HG03432 (cell line): Measurements from ENCODE around the gene PKN2.
A peak's percentile ranks its signal among the peaks of the same experiment; 100 is the strongest.
"Not testable (repeated sequence)": the region's sequence is repeated elsewhere in the genome, so short reads cannot be mapped to it uniquely, and the experiment has no call there.

Experiments used
- ATAC-seq: cut with Tn5 transposase; IDR thresholded peaks from one replicate; pipeline ENCODE4 v1.9.1; 2021; ENCODE audit warnings: mild to moderate bottlenecking, moderate library complexity; ENCODE audit not compliant: unreplicated experiment

PKN2 gene

DNA sequence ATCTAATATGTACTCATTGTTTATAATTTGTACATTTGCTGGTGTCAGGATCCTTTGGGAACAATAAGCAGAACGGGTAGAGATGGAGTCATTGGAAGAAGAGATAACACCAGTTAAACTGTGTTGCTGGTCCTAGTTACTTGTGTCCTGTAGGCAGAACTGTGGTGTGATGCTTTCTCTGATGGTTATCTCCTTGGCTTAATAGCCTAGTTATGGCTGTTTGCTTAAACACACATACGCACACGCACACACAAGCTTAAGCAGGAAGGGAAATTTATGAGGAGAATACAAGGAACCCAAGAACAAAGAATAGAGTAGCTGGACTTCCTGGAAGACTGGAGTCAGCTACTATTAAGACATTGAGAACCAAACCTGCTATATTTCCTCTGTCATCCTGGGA, 5.7 kb upstream of the PKN2 start:
- no peak for ATAC-seq

DNA sequence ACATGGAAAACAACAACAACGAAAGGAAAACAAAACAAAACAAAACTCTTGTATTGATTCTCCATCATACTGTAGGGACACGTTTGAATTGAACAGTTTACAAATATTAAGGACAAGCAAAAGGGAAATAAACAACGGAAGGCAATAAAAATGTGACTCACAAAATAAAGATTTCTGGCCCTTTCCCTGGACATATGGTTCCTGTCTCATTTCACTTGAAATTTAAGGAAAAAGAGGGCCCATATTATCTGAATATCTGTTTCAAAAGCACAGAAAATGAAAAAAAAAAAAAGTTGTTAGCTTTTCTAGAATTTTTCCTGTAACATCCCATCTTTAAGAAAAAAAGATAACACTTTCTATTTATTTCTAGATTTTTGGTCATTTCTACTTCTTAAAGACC, 3.6 kb upstream of the PKN2 start:
- no peak for ATAC-seq

DNA sequence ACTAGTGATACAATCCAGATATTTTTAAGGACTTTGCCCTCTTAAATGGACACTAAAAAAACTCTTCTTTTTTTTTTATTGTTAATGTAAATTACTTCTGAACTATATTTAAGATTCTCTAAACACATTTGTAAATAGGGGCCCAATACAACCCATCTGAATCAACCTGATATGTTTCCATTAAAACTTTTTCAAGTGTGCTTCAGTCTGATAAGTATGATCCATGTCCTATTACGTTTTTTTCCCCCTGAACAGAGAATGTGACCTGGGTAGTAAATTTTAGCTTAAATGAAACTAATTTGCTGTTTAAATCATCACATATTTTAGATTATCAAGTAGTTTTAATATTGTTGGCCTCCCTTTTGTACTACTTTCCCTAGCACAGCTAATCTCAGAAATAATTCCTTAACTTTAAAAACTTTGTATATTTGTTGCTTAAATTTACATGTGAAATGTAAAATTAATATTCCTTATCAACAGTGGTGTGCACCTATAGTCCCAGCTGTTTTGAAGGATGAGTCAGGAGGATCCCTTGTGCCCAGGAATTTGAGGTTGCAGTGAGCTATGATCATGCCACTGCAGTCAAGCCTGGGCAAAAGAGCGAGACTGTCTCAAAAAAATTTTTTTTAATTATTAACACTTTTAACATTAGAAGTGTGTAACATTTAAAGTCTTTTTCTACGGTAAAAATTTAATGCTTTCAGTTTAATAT, 3.0 kb upstream of the PKN2 start:
- ATAC-seq: no peak

DNA sequence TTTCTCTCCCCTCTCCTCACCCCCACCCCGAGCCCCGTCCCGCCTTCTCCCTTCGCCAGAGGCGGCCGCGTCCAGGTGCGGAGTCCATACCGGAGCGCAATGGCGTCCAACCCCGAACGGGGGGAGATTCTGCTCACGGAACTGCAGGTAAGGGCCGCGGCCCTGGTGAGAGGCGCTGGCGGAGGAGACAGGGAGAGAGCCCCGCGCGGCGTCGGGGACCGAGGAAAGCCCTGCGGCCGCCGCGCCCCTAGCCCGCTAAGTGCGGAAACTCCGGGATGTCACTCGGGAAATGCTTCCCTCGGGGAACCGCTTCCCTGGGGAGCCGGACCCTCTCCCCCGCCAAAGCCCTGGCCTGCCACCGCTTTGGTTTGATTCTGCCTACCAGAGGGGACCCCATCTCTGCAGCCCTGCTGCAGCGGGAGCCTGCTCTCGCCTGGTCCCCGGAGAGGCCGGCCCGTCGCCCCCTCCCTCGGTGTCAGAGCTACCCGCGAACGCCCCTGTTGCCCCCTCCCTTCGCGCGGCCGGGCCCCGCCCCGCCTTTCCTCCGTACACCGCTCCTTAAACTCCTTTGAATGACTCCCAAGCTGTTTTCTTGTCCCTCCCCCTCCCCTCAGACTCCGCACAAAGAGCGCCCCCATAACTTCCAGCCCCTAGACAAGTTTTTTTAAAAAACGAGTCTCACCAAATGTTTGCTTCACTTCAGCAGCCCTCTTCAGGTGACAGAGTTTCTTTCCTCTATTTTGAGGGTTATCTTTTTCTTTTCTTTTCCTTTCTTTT, 597 bp downstream of the PKN2 start:
- ATAC-seq: peak; percentile 58

DNA sequence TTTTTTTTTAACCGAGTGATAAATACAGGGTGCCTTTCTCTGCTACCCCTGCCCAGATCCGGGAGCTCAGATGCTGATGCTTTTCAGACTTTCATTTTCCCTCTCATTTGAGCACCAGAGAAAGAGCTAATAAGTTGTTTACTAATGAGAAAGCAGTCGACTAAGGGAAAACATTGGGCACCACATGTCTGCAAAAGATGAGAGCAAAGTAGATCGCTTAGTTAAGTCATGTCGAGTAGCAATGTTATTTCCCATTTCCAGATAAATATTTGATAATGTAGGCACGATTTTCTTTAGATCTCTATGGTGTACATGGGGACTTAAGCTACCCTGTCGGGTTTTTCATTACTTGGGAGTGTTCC, 1.2 kb downstream of the PKN2 start:
- ATAC-seq: no peak

DNA sequence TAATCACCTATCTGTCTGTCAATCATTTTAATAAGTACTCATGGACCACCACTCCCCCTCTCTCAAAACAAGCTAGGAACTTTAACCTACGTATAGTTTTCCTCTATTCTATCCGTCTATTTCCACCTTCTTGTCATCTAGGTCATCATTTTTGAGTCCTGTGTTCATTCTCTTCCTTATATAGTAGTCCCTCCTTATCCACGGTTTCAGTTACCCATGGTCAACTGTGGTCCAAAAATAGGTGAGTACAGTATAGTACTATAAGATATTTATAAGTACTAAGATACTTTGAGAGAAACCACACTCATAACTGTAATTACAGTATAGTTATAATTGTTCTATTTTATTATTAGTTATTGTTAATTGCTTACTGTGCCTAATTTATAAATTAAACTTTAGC, 7.5 kb downstream of the PKN2 start:
- ATAC-seq: no peak

DNA sequence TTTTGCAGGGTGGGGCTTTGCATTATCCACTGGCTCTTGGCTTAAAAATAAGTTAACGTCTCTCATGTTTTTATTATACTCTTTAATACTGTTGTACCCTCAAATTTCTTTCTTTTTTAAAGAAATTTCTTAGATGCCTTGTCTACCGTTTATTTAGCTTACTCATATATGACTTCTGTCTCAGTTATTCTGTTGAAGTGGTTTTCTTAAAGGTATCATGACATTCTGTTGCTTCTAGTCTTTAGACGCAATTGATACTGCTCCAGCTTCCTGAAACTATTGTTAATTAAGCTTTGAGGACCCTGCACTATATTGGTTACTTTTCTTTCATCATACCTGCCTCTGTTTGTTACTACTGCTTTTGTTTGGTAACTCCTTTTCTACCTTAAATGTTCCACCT, 11.7 kb downstream of the PKN2 start:
- no peak for ATAC-seq

DNA sequence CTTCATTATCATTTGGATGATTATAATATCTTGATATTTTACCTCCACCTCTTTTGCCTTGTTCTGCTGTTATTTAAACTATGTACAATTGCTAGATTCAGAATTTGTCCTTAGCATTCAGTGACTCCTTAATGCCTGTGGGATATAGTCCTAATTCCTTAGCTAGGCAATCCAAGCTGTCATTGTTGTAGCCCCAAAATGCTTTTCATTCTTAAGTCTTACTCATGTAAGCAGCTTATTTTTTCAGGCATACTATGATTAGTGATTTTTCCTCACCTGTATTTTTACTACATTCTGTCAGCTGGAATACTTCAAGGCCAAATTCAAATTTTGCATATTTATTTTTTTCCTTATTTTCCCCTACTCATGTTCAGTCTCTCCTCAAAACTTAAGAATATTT, 13.4 kb downstream of the PKN2 start:
- ATAC-seq: no peak

DNA sequence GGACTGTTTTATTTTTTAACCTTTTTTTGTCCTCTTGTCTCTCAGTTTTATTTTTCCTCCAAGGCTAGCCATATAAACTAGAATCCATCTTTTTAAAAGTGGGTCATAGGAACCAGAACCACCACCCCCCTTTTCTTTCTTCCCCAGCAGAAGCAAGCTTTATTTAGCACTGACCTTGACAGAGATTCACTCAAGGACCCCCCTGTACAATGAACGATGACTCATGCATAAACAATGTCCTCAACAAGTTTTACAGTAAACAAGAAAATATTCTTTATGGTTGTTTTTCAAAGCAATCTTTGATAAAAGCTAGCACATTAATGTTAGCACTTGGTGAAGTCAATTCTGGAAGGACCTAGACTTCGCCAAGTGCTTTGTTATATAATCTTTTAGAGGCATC, 14.1 kb downstream of the PKN2 start:
- no peak for ATAC-seq

DNA sequence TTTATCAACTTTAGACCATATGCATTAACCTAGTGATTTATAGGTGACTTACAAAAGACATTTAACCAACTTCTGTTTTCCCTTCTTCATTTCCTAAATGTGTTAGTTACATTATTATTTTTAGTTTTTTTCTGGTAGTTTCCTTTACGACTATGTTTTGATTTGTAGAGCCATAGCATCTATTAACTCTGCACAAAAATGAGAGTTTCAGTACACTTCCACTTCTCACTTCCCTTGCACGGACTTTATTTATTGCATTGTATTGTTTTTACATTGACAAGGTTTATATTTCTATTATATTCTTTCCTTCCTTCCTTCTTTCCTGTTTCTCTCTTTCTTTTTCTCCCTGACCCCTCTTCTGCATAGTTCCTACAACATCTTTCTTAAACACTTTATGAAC, 14.7 kb downstream of the PKN2 start:
- no peak for ATAC-seq

DNA sequence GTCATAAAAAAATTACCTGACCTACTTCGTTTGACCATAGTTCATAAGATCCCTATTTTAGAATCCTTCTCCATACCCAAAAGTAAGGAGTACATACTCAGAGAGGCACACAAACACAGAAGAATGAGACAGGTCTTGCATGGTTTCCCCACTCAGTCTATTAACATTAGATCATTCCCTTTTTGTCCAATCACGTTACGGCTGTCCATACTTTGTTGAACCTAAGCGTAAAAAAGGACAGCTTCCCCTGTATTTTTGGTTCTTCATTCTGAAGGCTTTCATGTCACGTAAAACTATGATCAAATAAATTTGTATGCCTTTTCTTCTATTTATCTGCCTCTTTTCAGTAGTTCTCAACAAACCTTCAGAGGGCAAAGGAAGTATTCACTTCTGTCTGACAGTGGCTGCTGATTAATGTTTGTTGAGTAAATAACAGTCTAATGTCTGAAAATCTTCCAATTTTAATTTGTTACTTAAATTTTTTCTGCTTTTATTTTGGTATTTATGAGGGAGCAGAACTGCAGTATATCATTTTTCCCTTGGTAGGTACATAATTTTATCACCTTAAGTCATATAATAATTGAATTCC, 16.4 kb downstream of the PKN2 start:
- no peak for ATAC-seq

DNA sequence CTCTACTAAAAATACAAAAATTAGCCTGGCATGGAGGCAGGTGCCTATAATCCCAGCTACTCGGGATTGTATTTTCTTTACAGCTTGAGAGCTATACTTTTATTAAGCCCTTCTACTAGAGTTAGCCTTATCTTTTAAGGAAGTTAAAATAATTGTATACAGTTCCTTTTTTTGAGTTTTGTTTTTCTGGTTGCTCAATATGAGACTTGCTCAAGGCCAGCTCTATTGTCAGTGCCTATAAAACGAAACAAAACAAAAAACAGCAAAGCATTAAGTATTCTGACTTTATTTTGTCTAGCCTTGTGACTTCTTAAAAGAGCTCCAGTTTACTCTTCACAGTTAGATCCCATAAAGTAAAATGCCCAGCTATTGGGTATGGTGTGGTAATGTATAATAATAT, 17.2 kb downstream of the PKN2 start:
- peak; percentile 88 for ATAC-seq

DNA sequence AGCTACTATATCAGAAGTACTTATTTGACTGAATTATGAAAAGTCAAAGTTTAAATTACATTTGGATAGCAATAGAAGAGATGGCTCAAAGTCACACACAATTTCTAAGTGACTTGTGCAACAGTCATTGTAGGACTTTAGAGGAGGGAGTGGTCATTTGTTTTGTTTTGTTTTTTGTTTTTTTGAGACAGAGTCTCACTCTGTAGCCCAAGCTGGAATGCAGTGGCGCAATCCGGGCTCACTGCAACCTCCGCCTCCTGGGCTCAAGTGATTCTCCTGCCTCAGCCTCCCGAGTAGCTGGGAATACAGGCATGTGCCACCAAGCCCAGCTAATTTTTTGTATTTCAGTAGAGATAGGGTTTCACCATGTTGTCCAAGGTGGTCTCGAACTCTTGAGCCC, 17.7 kb downstream of the PKN2 start:
- ATAC-seq: not testable (repeated sequence)

DNA sequence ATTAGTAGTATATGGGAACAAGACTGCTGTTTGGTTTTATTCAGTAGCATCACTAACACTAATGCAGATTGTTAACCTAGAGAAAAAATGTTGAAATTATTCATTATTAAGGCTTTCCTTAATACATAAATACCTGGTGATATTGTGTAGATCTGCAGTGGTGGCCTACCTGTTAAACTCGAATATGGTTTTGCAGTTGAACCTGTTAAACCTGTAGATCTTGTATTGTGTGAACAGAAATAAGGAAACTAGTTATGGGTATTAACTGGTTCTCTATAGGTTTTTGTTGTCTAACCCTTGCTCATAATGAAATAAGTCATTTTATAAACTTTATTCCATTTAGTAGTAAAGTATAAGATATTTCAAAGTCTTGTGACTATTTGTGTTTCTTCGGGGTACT, 23.9 kb downstream of the PKN2 start:
- no peak for ATAC-seq

DNA sequence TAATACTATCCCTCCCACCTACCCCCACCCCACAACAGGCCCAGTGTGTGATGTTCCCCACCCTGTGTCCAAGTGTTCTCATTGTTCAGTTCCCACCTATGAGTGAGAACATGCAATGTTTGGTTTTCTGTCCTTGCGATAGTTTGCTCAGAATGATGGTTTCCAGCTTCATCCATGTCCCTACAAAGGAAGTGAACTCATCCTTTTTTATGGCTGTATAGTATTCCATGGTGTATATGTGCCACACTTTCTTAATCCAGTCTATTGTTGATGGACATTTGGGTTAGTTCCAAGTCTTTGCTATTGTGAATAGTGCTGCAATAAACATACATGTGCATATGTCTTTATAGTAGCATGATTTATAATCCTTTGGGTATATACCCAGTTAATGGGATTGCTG, 28.8 kb downstream of the PKN2 start:
- not testable (repeated sequence) for ATAC-seq

DNA sequence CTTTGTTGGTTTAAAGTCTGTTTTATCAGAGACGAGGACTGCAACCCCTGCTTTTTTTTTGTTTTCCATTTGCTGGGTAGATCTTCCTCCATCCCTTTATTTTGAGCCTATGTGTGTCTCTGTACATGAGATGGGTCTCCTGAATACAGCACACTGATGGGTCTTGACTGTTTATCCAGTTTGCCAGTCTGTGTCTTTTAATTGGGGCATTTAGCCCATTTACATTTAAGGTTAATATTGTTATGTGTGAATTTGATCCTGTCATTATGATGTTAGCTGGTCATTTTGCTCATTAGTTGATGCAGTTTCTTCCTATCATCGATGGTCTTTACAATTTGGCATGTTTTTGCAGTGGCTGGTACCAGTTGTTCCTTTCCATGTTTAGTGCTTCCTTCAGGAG, 32.5 kb downstream of the PKN2 start:
- not testable (repeated sequence) for ATAC-seq

DNA sequence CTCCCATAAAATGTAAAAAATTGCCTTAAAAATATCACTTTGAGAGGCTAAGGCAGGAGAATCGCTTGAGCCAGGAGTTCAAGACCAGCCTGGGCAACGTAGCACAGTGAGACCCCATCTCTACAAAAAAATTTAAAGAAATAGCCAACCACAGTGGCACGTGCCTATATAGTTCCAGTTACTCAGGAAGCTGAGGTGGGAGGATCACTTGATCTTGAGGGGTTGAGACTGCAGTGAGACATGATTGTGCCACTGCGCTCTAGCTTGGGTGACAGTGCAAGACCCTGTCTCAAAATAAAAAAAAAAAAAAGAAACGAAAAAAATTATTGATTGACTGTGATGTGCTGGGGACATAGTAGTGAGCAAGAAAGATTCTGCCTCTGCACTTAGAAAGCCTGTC, 38.4 kb downstream of the PKN2 start:
- ATAC-seq: no peak

DNA sequence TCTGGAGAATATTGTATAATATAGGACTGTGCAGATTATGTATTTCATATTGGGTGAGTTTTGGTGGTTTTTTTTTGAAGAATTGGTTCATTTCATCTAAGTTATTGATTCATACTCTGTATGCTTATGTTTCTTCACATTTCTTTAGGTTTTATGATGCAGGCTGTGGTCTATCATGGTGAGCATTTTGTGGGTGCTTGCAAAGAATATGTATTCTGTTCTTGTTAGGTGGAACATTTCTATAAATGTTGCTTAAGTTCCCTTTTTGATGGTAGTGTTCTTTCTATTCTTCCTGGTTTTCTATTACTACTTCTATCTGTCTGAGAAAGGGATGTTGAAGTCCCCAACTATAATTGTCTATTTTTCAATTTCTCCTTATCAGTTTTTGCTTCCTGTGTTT, 42.6 kb downstream of the PKN2 start:
- no peak for ATAC-seq

DNA sequence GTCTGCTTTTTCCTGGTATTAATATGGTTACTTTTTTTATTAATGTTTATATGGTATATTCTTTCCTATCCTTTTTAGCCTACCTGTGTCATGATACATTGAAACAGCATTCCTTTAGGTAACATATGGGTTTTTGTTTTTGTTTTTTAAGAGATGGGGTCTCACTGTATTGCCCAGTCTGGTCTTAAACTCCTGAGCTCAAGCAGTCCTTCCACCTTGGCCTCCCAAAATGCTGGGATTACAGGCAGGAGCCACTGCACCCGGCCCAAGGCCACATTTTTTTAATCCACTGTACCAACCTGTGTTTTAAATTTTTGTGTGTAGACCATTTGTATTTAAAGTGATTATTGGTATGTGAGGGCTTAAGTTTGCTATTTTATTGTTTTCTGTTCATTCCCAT, 43.1 kb downstream of the PKN2 start:
- no peak for ATAC-seq

DNA sequence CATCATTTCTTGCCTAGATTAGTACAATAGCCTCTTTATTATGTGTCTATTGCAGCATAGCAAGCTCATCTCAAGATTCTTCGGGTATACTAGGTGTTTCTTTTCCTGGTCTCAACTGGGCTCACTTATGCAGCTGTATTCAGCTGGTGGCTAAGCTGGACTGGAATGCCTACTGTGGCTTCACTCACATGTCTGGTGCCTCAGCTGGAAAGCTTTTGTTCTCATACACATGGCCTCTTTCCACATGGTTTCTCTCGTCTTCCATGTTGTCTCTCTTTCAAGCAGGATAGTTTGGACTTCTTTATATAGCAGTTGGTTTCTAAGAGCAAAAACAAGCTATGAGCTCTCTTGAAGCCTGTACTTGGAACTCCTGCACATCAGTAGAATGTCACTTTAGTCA, 45.2 kb downstream of the PKN2 start:
- ATAC-seq: no peak

DNA sequence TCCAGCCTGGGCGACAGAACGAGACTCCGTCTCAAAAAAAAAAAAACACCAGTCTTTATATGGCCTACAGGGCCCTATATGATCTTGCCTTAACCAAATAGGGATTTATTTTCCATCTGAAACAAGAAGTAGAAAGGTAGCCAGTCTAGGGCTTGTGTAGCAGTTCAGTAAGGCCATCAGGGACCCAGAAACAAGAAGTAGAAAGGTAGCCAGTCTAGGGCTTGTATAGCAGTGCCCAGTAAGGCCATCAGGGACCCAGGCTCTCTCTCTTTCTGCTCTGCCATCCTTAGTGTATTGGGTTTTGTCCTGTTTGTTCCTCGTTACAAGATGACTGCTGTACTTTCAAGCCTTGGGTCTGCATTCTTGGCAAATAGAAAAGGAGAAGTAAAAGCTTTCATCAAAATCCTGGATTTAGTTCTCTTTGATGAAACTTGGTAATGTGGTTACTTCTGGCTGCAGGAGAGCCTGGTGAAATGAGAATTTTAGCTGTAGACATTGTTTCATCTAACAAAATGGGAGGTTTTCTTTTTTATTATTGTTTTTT, 46.1 kb downstream of the PKN2 start:
- ATAC-seq: no peak

DNA sequence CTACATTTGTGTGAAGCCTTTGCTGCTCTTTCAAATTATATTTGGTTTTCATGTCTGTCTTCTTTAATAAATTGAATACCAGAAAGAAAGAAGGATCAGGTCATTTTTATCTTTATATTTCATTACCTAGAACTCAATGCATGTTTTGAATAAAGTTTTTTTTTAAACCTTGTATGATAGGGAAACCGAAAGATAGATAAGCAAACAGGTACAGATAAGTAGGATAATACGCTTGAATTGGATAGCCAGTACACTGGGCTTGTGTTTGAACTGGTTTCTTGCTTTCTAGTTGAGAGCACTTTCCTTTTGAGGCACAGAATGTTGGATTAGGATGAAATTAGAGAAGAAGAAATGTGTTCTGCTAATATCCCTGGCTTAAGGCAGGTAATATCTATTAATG, 46.9 kb downstream of the PKN2 start:
- no peak for ATAC-seq
